Fibroblast of lung (primary cell): ENCODE measurements around the gene TSSK2.

Source experiments
- CTCF ChIP-seq, 2 donors: IDR thresholded peaks in 1 of 2; conservative IDR thresholded peaks in 1 of 2; 1 replicate in 1 of 2; 2 replicates in 1 of 2; pipeline ENCODE4 v1.5.1; 2011 to 2012; ENCODE audit warnings: low read length in 2 of 2, control low read depth in 1 of 2, inconsistent platforms in 1 of 2, low read depth in 1 of 2, mild to moderate bottlenecking in 1 of 2
- EZH2 ChIP-seq: IDR thresholded peaks from 2 replicates; pipeline ENCODE4 v1.5.1; 2012; ENCODE audit warnings: low read length, control low read depth, mild to moderate bottlenecking; ENCODE audit errors: missing control alignments

GRCh38 chr22:19152942-19153883 is 22.1 kb downstream of the TSSK2 start:
- TF ChIP-seq CTCF (conservative IDR thresholded peaks at IDR 0.05 in 1 of 2, IDR thresholded peaks at IDR 0.05 in 1 of 2; ENCODE audit: low read depth in 1 of 2, low read length in 2 of 2) = no peak
- TF ChIP-seq EZH2 = no peak
